Endothelial cell of umbilical vein (primary cell): Measurements from ENCODE around the gene VPREB3. TPM values are rescaled to one million over a fixed set of nuclear protein-coding genes. Genes with fewer than 3 reads are reported as not detected.

Source experiments
- BruUV-seq: library from RNA; stranded (reverse); fragments of 400-500 nt; replicated peaks from 2 replicates; lab custom pipeline; 2021; lab: Mats Ljungman, UMichigan
- CTCF ChIA-PET: fragments of 300-600, 350-600 bp; sonication (Branson Sonifier 250); formaldehyde crosslinking; loops from one replicate; lab custom pipeline; 2021; ENCODE audit warnings: antibody characterized with exemption, inconsistent platforms; lab: Charles Lee
- POLR2A ChIA-PET: fragments of 300-600, 350-600 bp; sonication (Branson Sonifier 250); formaldehyde crosslinking; loops from one replicate; lab custom pipeline; 2021; ENCODE audit warnings: antibody characterized with exemption, inconsistent platforms; lab: Charles Lee
- DNase-seq: peaks from one replicate; pipeline ENCODE4 v3.0.0-alpha.2; 2011; ENCODE audit warnings: low read depth, low spot score
- FAIRE-seq: peaks from 2 replicates; lab custom pipeline; 2011; peaks lifted over from hg19 to GRCh38; lab: Jason Lieb, UNC
- H2AFZ ChIP-seq: 2 replicates; pipeline ENCODE4 v1.6.0; 2012; ENCODE audit warnings: low read depth, low read length, control low read depth, inconsistent platforms
- H3K27ac ChIP-seq: 2 replicates; pipeline ENCODE4 v1.5.1; 2011; ENCODE audit warnings: low read depth, mild to moderate bottlenecking, control low read depth, low read length, moderate library complexity; ENCODE audit not compliant: insufficient read depth
- H3K27me3 ChIP-seq, 2 experiments: 2 replicates each; pipeline versions ENCODE4 v1.6.0 to v1.6.1; 2011; ENCODE audit warnings: low read length in 2 of 2, mixed read lengths in 1 of 2; ENCODE audit not compliant: control insufficient read depth in 2 of 2, insufficient read depth in 2 of 2
- H3K36me3 ChIP-seq, 2 experiments: 2 replicates in 1 of 2; 3 replicates in 1 of 2; pipeline ENCODE4 v1.5.1; 2011; ENCODE audit warnings: low read length in 2 of 2, mild to moderate bottlenecking in 1 of 2, moderate library complexity in 1 of 2; ENCODE audit not compliant: control insufficient read depth in 2 of 2, insufficient read depth in 2 of 2; ENCODE audit errors: extremely low read depth in 1 of 2
- H3K4me1 ChIP-seq: 3 replicates; pipeline ENCODE4 v1.5.1; 2011; ENCODE audit warnings: mild to moderate bottlenecking, low read length; ENCODE audit not compliant: control insufficient read depth, insufficient read depth; ENCODE audit errors: extremely low read depth
- H3K4me2 ChIP-seq: 2 replicates; pipeline ENCODE4 v1.6.1; 2011; ENCODE audit warnings: low read length, control low read depth, mixed read lengths; ENCODE audit not compliant: insufficient read depth
- H3K4me3 ChIP-seq, 3 experiments: fragments of 200-600 bp in 1 of 3; sonication (generic), shearing (Covaris generic) in 1 of 3; replicated peaks in 1 of 3; 2 replicates each; pipeline ENCODE4 v1.5.1; 2011 to 2016; ENCODE audit warnings: control low read depth in 3 of 3, low read length in 3 of 3, mild to moderate bottlenecking in 2 of 3, inconsistent platforms in 1 of 3, low read depth in 1 of 3, moderate library complexity in 1 of 3; ENCODE audit not compliant: insufficient read depth in 1 of 3
- H3K79me2 ChIP-seq: 2 replicates; pipeline ENCODE4 v1.6.0; 2012; ENCODE audit warnings: low read length, inconsistent platforms; ENCODE audit not compliant: control insufficient read depth, insufficient read depth
- H3K9ac ChIP-seq: replicated peaks from 2 replicates; pipeline ENCODE3; 2011; ENCODE audit warnings: low read length, control low read depth; ENCODE audit not compliant: insufficient read depth; ENCODE audit errors: extremely low read depth
- H3K9me1 ChIP-seq: replicated peaks from 3 replicates; pipeline ENCODE4 v1.6.0; 2011; ENCODE audit warnings: mild to moderate bottlenecking, low read length; ENCODE audit not compliant: control insufficient read depth, insufficient read depth; ENCODE audit errors: extremely low read depth
- H3K9me3 ChIP-seq: replicated peaks from 2 replicates; pipeline ENCODE4 v1.5.1; 2012; ENCODE audit warnings: low read length, inconsistent platforms; ENCODE audit not compliant: control insufficient read depth, insufficient read depth
- H4K20me1 ChIP-seq: replicated peaks from 2 replicates; pipeline ENCODE3; 2011; ENCODE audit warnings: mild to moderate bottlenecking, low read length; ENCODE audit not compliant: control insufficient read depth, insufficient read depth; ENCODE audit errors: extremely low read depth
- CTCF ChIP-seq, 2 donors: IDR thresholded peaks; 1 replicate in 1 of 2; 2 replicates in 1 of 2; pipeline ENCODE4 v1.5.1; 2011; ENCODE audit warnings: low read length in 2 of 2, mild to moderate bottlenecking in 2 of 2, moderate library complexity in 2 of 2, control low read depth in 1 of 2, inconsistent platforms in 1 of 2, low read depth in 1 of 2; ENCODE audit not compliant: insufficient read depth in 1 of 2; ENCODE audit errors: extremely low read depth in 1 of 2
- EZH2 ChIP-seq: IDR thresholded peaks from 2 replicates; pipeline ENCODE4 v1.6.1; 2012; ENCODE audit warnings: borderline replicate concordance, low read depth, mild to moderate bottlenecking, moderate library complexity, low read length, inconsistent platforms; ENCODE audit not compliant: severe bottlenecking
- FOS ChIP-seq: IDR thresholded peaks from 2 replicates; pipeline ENCODE4 v1.6.1; 2011; ENCODE audit warnings: mild to moderate bottlenecking, low read length, moderate library complexity, borderline replicate concordance; ENCODE audit not compliant: insufficient read depth
- GATA2 ChIP-seq: IDR thresholded peaks from 2 replicates; pipeline ENCODE4 v1.7.0; 2011; ENCODE audit warnings: low read depth, mild to moderate bottlenecking, moderate library complexity, mixed read lengths, low read length; ENCODE audit not compliant: insufficient read length, insufficient read depth
- JUN ChIP-seq: IDR thresholded peaks from 2 replicates; pipeline ENCODE4 v1.6.1; 2011; ENCODE audit warnings: borderline replicate concordance, low read depth; ENCODE audit not compliant: insufficient read length, insufficient read depth
- MYC ChIP-seq: IDR thresholded peaks from one replicate; pipeline ENCODE4 v1.6.1; 2011; ENCODE audit warnings: mild to moderate bottlenecking, low read depth, low read length
- POLR2A ChIP-seq: IDR thresholded peaks from 2 replicates; pipeline ENCODE4 v1.6.1; 2012; ENCODE audit warnings: low read depth, mild to moderate bottlenecking, control low read depth, low read length
- POLR2AphosphoS5 ChIP-seq: IDR thresholded peaks from 2 replicates; pipeline ENCODE4 v1.6.1; 2012; ENCODE audit warnings: low read depth, mild to moderate bottlenecking, control low read depth, low read length, moderate library complexity; ENCODE audit not compliant: insufficient read depth
- dilution Hi-C: fragments of 300-500 bp; cut with MboI; formaldehyde crosslinking; loops from one replicate; pipeline ENCODE4 v1.15.0; 2019; ENCODE audit warnings: low sequenced_read_pairs; ENCODE audit not compliant: extremely low pct_ligation_motif_present
- intact Hi-C: fragments of 100-400 bp; cut with micrococcal nuclease; formaldehyde crosslinking; loops from one replicate; pipeline ENCODE4 v1.10.0; 2022
- polyA plus RNA-seq, 4 experiments: library from polyadenylated mRNA; depleted of rRNA in 3 of 4; stranded (reverse) in 3 of 4; unstranded in 1 of 4; fragments of >200 nt; gene quantifications; 2 replicates each; pipeline versions ENCODE4 v1.2.1 to v1.2.3, GENCODE V29; 2011 to 2012; ENCODE audit warnings: missing spikeins in 1 of 4
- total RNA-seq: library from RNA; stranded (reverse); gene quantifications from 2 replicates; pipeline ENCODE4 v1.2.3, GENCODE V29; 2021
- TF ChIP-seq, protein P1 (sequence below): IDR thresholded peaks from 2 replicates; pipeline ENCODE4 v1.6.1; 2011; ENCODE audit not compliant: insufficient read depth, insufficient read length

Gene VPREB3
- total and polyA plus RNA-seq, 2 donors (not counting 3 experiments of a cell fraction or from before 2014, with no cell fraction given) = not detected

DNA sequence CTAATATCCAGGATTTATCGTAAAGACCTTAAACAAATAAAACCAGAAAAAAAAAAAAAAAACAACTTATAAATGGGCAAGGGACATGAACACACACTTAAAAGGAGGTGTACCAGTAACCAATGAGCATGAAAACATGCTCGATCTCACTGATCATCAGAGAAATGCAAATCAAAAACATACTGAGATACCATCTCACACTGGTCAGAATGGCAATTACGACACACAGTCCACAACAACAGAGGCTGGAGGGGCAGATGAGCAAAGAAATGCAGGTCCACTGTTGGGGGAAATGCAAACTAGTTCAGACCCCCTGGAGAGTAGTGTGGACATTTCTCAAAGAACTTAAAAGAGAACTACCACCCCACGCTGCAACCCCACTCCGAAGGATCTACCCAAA is 50.2 kb downstream of the VPREB3 start:
- ChIA-PET CTCF (no interaction called here), POLR2A (no interaction called here)
- no peak overlapping the region for H2AFZ ChIP-seq
- no TSS peak for BruUV-seq
- peaks cover 24 to 27% of the 10 kb centered on the region in 2 experiments for H3K36me3 ChIP-seq
- no peaks in the 10 kb centered on the region for H3K9me3 ChIP-seq
- no peaks in the 10 kb centered on the region for H4K20me1 ChIP-seq
- H3K27ac ChIP-seq = no peak overlapping the region
- dilution Hi-C loops = no loop called here
- intact Hi-C loops = no loop called here
- H3K27me3 ChIP-seq = no peaks in the 10 kb centered on the region
- H3K4me1 ChIP-seq = no peaks in the 10 kb centered on the region
- no peak overlapping the region for H3K4me3 ChIP-seq
- H3K9me1 ChIP-seq = no peaks in the 10 kb centered on the region
- TF ChIP-seq CTCF (IDR thresholded peaks at IDR 0.05; ENCODE audit: extremely low read depth in 1 of 2, insufficient read depth in 1 of 2, low read depth in 1 of 2, low read length in 2 of 2) = no peak
- TF ChIP-seq EZH2 = no peak
- no peak for TF ChIP-seq MYC
- TF ChIP-seq POLR2AphosphoS5 = no peak
- TF ChIP-seq JUN = no peak
- no peak for TF ChIP-seq GATA2
- no peak for TF ChIP-seq POLR2A
- TF ChIP-seq, protein P1, sequence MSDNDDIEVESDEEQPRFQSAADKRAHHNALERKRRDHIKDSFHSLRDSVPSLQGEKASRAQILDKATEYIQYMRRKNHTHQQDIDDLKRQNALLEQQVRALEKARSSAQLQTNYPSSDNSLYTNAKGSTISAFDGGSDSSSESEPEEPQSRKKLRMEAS = no peak
- TF ChIP-seq FOS = no peak
- FAIRE-seq (no peak), DNase-seq (no peak)
- peaks cover 16% of the 10 kb centered on the region for H3K79me2 ChIP-seq
- no peak overlapping the region for H3K4me2 ChIP-seq
- H3K9ac ChIP-seq = no peak overlapping the region

Other genes starting within 250 kb of the VPREB3 start
- not detected in 2 replicates for gene IGLL1, start 174.1 kb downstream of the VPREB3 start, total RNA-seq
- not detected in 2 replicates for gene IGLL1, start 174.1 kb downstream of the VPREB3 start, polyA plus RNA-seq
- gene DRICH1, start 122.1 kb downstream of the VPREB3 start, total RNA-seq = 0.32 TPM in 1 of 2 replicates, not detected in the other
- gene DRICH1, start 122.1 kb downstream of the VPREB3 start, polyA plus RNA-seq = 0.25 and 0.29 TPM in 2 replicates
- not detected in 2 replicates for gene RGL4, start 63.4 kb downstream of the VPREB3 start, total RNA-seq
- not detected in 2 replicates for gene RGL4, start 63.4 kb downstream of the VPREB3 start, polyA plus RNA-seq
- 6.0 and 6.2 TPM in 2 replicates for gene ZNF70, start 3.3 kb downstream of the VPREB3 start, total RNA-seq
- 1.7 and 1.9 TPM in 2 replicates for gene ZNF70, start 3.3 kb downstream of the VPREB3 start, polyA plus RNA-seq
- gene C22orf15, start 8.6 kb upstream of the VPREB3 start, total RNA-seq = not detected in 2 replicates
- 0.86 and 0.94 TPM in 2 replicates for gene C22orf15, start 8.6 kb upstream of the VPREB3 start, polyA plus RNA-seq
- gene CHCHD10, start 13.5 kb upstream of the VPREB3 start, total RNA-seq = 64.8 and 75.6 TPM in 2 replicates
- 27.3 and 28.1 TPM in 2 replicates for gene CHCHD10, start 13.5 kb upstream of the VPREB3 start, polyA plus RNA-seq
- 10.1 and 10.3 TPM in 2 replicates for gene MMP11, start 18.4 kb upstream of the VPREB3 start, total RNA-seq
- 16.9 and 23.2 TPM in 2 replicates for gene MMP11, start 18.4 kb upstream of the VPREB3 start, polyA plus RNA-seq
- gene SMARCB1, start 32.5 kb upstream of the VPREB3 start, total RNA-seq = 113 and 130 TPM in 2 replicates
- 135 and 148 TPM in 2 replicates for gene SMARCB1, start 32.5 kb upstream of the VPREB3 start, polyA plus RNA-seq
- 2.4 and 3.4 TPM in 2 replicates for gene DERL3, start 84.6 kb upstream of the VPREB3 start, total RNA-seq
- 3.8 and 4.1 TPM in 2 replicates for gene DERL3, start 84.6 kb upstream of the VPREB3 start, polyA plus RNA-seq
- gene SLC2A11, start 103.5 kb upstream of the VPREB3 start, total RNA-seq = 3.6 and 4.6 TPM in 2 replicates
- gene SLC2A11, start 103.5 kb upstream of the VPREB3 start, polyA plus RNA-seq = 3.1 and 4.2 TPM in 2 replicates
- 674 and 730 TPM in 2 replicates for gene MIF, start 140.0 kb upstream of the VPREB3 start, total RNA-seq
- 529 and 898 TPM in 2 replicates for gene MIF, start 140.0 kb upstream of the VPREB3 start, polyA plus RNA-seq
- 4.0 and 33.6 TPM in 2 replicates for gene GSTT2B, start 206.8 kb upstream of the VPREB3 start, total RNA-seq
- 36.1 and 46.5 TPM in 2 replicates for gene GSTT2B, start 206.8 kb upstream of the VPREB3 start, polyA plus RNA-seq
- 2.7 TPM in 1 of 2 replicates, not detected in the other for gene DDTL, start 212.5 kb upstream of the VPREB3 start, total RNA-seq
- gene DDTL, start 212.5 kb upstream of the VPREB3 start, polyA plus RNA-seq = 0.51 and 0.57 TPM in 2 replicates
- gene DDT, start 220.0 kb upstream of the VPREB3 start, total RNA-seq = 89.5 and 106 TPM in 2 replicates
- gene DDT, start 220.0 kb upstream of the VPREB3 start, polyA plus RNA-seq = 205 and 265 TPM in 2 replicates
- gene GSTT2, start 225.7 kb upstream of the VPREB3 start, total RNA-seq = not detected in 2 replicates
- gene GSTT2, start 225.7 kb upstream of the VPREB3 start, polyA plus RNA-seq = 2.9 and 3.0 TPM in 2 replicates